Subcutaneous adipose tissue (tissue), 4 donors: ENCODE data around the gene PPP2R2C. TPM values are rescaled to one million over a fixed set of nuclear protein-coding genes. Genes with fewer than 3 reads are reported as not detected.

ENCODE experiments used
- total RNA-seq, 4 donors: library from RNA; depleted of rRNA; stranded (reverse); fragments of >200 nt; gene quantifications; one replicate each; pipeline ENCODE4 v1.1.0, GENCODE V29; 2016
- TF ChIP-seq, protein P1 (sequence below): fragments of 450-650 bp; IDR thresholded peaks from one replicate; pipeline ENCODE4 v1.5.1; 2016; ENCODE audit warnings: low read depth, mild to moderate bottlenecking, control low read depth, antibody characterized with exemption, moderate library complexity

Gene PPP2R2C
- total RNA-seq, 4 donors from 2014 or later = 0.17 to 2.0 (median 0.49) TPM; not detected in 1

GRCh38 chr4:6326312-6327060, 145.9 kb downstream of the PPP2R2C start:
- TF ChIP-seq, protein P1, sequence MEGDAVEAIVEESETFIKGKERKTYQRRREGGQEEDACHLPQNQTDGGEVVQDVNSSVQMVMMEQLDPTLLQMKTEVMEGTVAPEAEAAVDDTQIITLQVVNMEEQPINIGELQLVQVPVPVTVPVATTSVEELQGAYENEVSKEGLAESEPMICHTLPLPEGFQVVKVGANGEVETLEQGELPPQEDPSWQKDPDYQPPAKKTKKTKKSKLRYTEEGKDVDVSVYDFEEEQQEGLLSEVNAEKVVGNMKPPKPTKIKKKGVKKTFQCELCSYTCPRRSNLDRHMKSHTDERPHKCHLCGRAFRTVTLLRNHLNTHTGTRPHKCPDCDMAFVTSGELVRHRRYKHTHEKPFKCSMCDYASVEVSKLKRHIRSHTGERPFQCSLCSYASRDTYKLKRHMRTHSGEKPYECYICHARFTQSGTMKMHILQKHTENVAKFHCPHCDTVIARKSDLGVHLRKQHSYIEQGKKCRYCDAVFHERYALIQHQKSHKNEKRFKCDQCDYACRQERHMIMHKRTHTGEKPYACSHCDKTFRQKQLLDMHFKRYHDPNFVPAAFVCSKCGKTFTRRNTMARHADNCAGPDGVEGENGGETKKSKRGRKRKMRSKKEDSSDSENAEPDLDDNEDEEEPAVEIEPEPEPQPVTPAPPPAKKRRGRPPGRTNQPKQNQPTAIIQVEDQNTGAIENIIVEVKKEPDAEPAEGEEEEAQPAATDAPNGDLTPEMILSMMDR = no peak

DNA sequence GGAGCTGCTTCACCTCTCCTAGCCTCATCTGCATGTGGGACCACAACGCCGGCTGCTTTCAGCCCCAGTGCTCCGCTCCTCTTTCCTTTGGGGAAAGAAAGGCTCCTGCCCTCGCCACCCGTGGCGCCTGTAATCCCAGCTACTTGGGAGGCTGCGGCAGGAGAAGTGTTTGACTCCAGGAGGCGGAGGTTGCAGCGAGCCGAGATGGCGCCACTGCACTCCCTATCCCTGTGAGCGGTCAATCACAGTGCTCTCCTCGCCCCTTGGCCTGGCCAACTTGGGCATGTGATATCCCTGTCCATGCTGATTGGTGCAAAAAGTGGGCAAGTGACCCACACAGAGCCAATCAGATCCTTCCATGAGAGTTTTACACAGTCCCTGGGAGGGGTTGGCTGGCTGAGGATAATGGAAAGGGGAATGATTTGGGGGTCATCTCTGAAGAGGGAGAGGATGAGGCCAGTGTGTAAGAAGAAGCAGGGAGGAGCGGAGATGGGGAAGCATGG, 146.6 kb downstream of the PPP2R2C start:
- TF ChIP-seq, protein P1 = no peak

DNA sequence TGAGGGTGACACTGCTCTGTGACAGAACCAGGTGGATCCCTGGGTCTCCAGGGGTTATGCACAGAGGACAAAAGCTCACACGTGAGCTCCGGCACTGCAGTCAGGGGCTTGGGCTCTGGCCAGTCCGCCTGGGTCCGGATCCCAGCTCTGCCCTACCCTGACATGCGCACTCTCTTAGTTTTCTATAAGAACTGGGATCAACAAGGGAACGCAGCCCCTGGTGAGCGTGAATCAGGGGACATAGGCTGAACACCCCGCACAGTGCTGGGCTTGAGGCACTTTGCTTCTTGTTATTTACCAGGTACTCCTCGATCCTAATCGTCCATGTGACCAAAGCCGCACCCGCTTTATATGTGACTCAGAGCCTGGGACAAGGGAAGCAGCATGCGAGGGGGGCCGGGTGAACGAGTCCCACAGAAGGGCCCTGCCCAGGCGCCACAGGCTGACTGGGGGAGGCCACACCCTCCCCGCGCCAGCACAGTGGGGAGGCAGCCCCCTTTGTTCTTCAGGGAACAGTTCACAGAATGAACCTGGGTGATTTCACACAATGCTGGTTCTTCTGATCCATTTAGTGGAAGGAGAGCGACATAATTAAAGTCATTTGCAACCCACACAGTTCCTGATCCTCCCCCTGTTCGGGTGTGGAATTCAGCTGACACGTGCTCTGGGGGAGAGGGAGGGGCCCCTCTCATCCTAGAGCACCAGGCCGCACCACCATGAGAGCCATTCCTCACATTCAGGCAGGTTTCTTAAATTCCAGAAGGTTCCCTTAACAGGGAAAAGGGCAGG, 147.2 kb downstream of the PPP2R2C start:
- TF ChIP-seq, protein P1 = no peak

GRCh38 chr4:6324461-6324998, 147.9 kb downstream of the PPP2R2C start:
- TF ChIP-seq, protein P1 = no peak

DNA sequence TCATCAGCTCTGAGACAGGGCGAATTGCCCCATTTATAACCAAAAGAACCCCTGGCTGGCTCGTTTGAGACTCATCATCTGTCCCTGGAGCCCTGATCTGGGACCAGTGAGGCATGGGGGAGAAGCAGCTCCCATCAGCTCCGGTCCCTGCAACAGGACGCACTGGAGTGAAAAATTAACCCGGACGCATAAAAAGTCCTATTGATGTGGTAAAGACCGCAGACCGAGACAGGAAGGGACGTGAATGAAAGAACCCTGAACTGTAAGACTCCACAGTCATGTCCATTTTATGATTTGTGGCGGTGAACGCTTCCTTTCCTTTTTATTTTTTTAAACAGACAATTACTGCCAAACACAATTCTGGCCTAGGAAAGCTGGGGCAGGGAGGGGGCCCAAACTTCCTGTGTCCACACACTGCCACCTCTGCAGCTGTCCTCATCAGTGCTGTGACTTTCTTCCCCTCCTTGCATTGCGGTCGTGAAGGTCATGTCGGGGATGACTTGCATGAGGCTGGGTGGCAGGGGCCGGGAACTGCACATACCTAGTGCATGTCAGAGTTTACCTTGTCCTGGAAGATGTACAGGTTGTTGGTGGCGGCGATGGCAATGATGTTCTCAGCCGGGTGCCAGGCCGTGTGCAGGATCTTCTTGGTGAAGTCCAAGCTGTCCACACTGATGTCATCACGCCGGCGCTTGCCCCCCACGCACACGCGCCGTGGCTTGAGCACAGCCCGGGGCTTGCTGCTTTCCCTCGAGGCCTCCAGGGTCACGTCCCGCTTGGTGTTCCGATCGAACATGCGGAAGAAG, 149.4 kb downstream of the PPP2R2C start:
- TF ChIP-seq, protein P1 = no peak

GRCh38 chr4:6322067-6322760, 150.2 kb downstream of the PPP2R2C start:
- TF ChIP-seq, protein P1 = no peak
